A549 (cell line): Measurements from ENCODE around the gene DPYD. TPM values are rescaled to one million over a fixed set of nuclear protein-coding genes. Genes with fewer than 3 reads are reported as not detected.

Source experiments
- ATAC-seq, 2 experiments: fragments of 200-7000 bp in 1 of 2; fragments of >200 bp in 1 of 2; cut with Nextera tagmentation in 1 of 2; cut with Tn5 transposase in 1 of 2; 3 replicates each; pipeline versions ENCODE4 v1.8.0 to v1.9.1; 2018 to 2020; ENCODE audit warnings: mild to moderate bottlenecking in 1 of 2, moderate library complexity in 1 of 2
- CTCF ChIA-PET: fragments of 300-600 bp; sonication (Branson Sonifier 250); formaldehyde crosslinking; extraction: SDS; loops from one replicate; lab custom pipeline; 2021; ENCODE audit warnings: antibody characterized with exemption, inconsistent platforms; lab: Yijun Ruan, JAX
- POLR2A ChIA-PET: fragments of 350-600 bp; formaldehyde crosslinking; extraction: SDS; loops from one replicate; lab custom pipeline; 2021; ENCODE audit warnings: antibody characterized with exemption, inconsistent platforms; lab: Yijun Ruan, JAX
- DNase-seq, 2 experiments: peaks; one replicate each; pipeline versions ENCODE4 v3.0.0 to v3.0.0-alpha.2; 2011 to 2016; ENCODE audit warnings: low read depth in 1 of 2, low spot score in 1 of 2
- FAIRE-seq: peaks from 2 replicates; lab custom pipeline; 2011; peaks lifted over from hg19 to GRCh38; lab: Jason Lieb, UNC
- H3K27ac ChIP-seq, 2 experiments: fragments of >200 bp; sonication (Bioruptor Twin); formaldehyde crosslinking; 3 replicates each; pipeline ENCODE4 v1.5.1; 2016 to 2017
- H3K4me1 ChIP-seq: fragments of >200 bp; sonication (Bioruptor Twin); formaldehyde crosslinking; 3 replicates; pipeline ENCODE4 v1.6.1; 2016
- H3K4me2 ChIP-seq: fragments of >200 bp; sonication (Bioruptor Twin); formaldehyde crosslinking; 3 replicates; pipeline ENCODE4 v1.6.1; 2016
- H3K4me3 ChIP-seq: fragments of >200 bp; sonication (Bioruptor Twin); formaldehyde crosslinking; 3 replicates; pipeline ENCODE4 v1.5.1; 2016
- H3K9me3 ChIP-seq: fragments of >200 bp; sonication (Bioruptor Twin); formaldehyde crosslinking; 3 replicates; pipeline ENCODE4 v1.6.1; 2016
- BCL3 ChIP-seq: fragments of >200 bp; sonication (Bioruptor Twin); formaldehyde crosslinking; IDR thresholded peaks from 3 replicates; pipeline ENCODE4 v1.6.1; 2016
- BHLHE40 ChIP-seq: IDR thresholded peaks from 2 replicates; pipeline ENCODE4 v1.6.1; 2012; ENCODE audit warnings: low read depth, low read length, inconsistent platforms
- CBX2 ChIP-seq: fragments of 200-600 bp; sonication (generic); IDR thresholded peaks from 2 replicates; pipeline ENCODE4 v1.6.1; 2016; ENCODE audit warnings: low read depth, mild to moderate bottlenecking, borderline replicate concordance
- CEBPB ChIP-seq, 2 experiments: fragments of >200 bp in 1 of 2; sonication (Bioruptor Twin) in 1 of 2; formaldehyde crosslinking in 1 of 2; IDR thresholded peaks; 2 replicates each; pipeline ENCODE4 v1.6.1; 2012 to 2016
- CHD4 ChIP-seq: fragments of 200-600 bp; sonication (generic); IDR thresholded peaks from 2 replicates; pipeline ENCODE4 v1.6.1; 2016; ENCODE audit warnings: antibody characterized with exemption, mild to moderate bottlenecking, borderline replicate concordance
- EHMT2 ChIP-seq: fragments of 200-600 bp; sonication (generic); IDR thresholded peaks from 2 replicates; pipeline ENCODE4 v1.6.1; 2016; ENCODE audit warnings: antibody characterized with exemption, low read depth, mild to moderate bottlenecking, moderate library complexity
- EP300 ChIP-seq, 2 experiments: fragments of >200 bp; sonication (Bioruptor Twin); formaldehyde crosslinking; IDR thresholded peaks; 2 replicates in 1 of 2; 3 replicates in 1 of 2; pipeline ENCODE4 v1.6.1; 2016 to 2017
- ESRRA ChIP-seq: fragments of 150-350 bp; IDR thresholded peaks from 2 replicates; pipeline ENCODE4 v1.6.1; 2014; ENCODE audit warnings: mild to moderate bottlenecking, low read length, borderline replicate concordance
- FOSB ChIP-seq: fragments of 250-450 bp; sonication (Bioruptor Pico); IDR thresholded peaks from 2 replicates; pipeline ENCODE4 v1.5.0; 2020; ENCODE audit warnings: mild to moderate bottlenecking, moderate library complexity
- HEYL ChIP-seq: fragments of 250-450 bp; sonication (Bioruptor Pico); IDR thresholded peaks from 2 replicates; pipeline ENCODE4 v1.8.0; 2021; ENCODE audit warnings: mild to moderate bottlenecking, moderate library complexity
- HOXA7 ChIP-seq: fragments of 250-450 bp; sonication (Bioruptor Pico); IDR thresholded peaks from 2 replicates; pipeline ENCODE4 v1.5.0; 2020; ENCODE audit warnings: mild to moderate bottlenecking, moderate library complexity
- HOXB13 ChIP-seq: fragments of 250-450 bp; sonication (Bioruptor Pico); IDR thresholded peaks from 2 replicates; pipeline ENCODE4 v1.5.0; 2020; ENCODE audit warnings: low read depth, mild to moderate bottlenecking, moderate library complexity
- HOXB5 ChIP-seq: fragments of 250-450 bp; sonication (Bioruptor Pico); IDR thresholded peaks from 2 replicates; pipeline ENCODE4 v1.5.0; 2020; ENCODE audit warnings: mild to moderate bottlenecking, moderate library complexity
- KDM1A ChIP-seq: fragments of 200-600 bp; sonication (generic); IDR thresholded peaks from 2 replicates; pipeline ENCODE4 v1.6.1; 2016; ENCODE audit warnings: low read depth, mild to moderate bottlenecking
- KDM5A ChIP-seq: fragments of 200-600 bp; sonication (generic); IDR thresholded peaks from 2 replicates; pipeline ENCODE4 v1.6.1; 2016; ENCODE audit warnings: antibody characterized with exemption, mild to moderate bottlenecking
- MAZ ChIP-seq: fragments of 150-350 bp; IDR thresholded peaks from 2 replicates; pipeline ENCODE4 v1.6.1; 2014; ENCODE audit warnings: antibody characterized with exemption, low read depth, low read length, borderline replicate concordance
- MYC ChIP-seq: IDR thresholded peaks from 2 replicates; pipeline ENCODE4 v1.6.1; 2012; ENCODE audit warnings: mild to moderate bottlenecking, inconsistent platforms, low read length, improper control_type of control experiment, borderline replicate concordance
- PHF8 ChIP-seq: fragments of 200-600 bp; sonication (generic); IDR thresholded peaks from 2 replicates; pipeline ENCODE4 v1.6.1; 2016; ENCODE audit warnings: low read depth, mild to moderate bottlenecking, antibody characterized with exemption, moderate library complexity, borderline replicate concordance
- POLR2A ChIP-seq: IDR thresholded peaks from 2 replicates; pipeline ENCODE4 v1.6.1; 2012; ENCODE audit warnings: mild to moderate bottlenecking, low read length
- POLR2AphosphoS2 ChIP-seq: conservative IDR thresholded peaks from 2 replicates; pipeline ENCODE4 v1.6.1; 2012; ENCODE audit warnings: low read length, improper control_type of control experiment, inconsistent platforms
- RAD21 ChIP-seq, 2 experiments: fragments of >200 bp in 1 of 2; sonication (Bioruptor Twin) in 1 of 2; formaldehyde crosslinking in 1 of 2; IDR thresholded peaks in 1 of 2; conservative IDR thresholded peaks in 1 of 2; 2 replicates in 1 of 2; 3 replicates in 1 of 2; pipeline ENCODE4 v1.6.1; 2012 to 2018; ENCODE audit warnings: inconsistent platforms in 1 of 2
- RARB ChIP-seq: fragments of 250-450 bp; sonication (Bioruptor Pico); IDR thresholded peaks from 2 replicates; pipeline ENCODE4 v1.8.0; 2021; ENCODE audit warnings: mild to moderate bottlenecking, moderate library complexity
- RCOR1 ChIP-seq: fragments of 150-350 bp; IDR thresholded peaks from 2 replicates; pipeline ENCODE4 v1.6.1; 2014; ENCODE audit warnings: antibody characterized with exemption, low read length, low read depth
- RFX5 ChIP-seq: fragments of 450-650 bp; IDR thresholded peaks from 2 replicates; pipeline ENCODE4 v1.7.1; 2014; ENCODE audit warnings: antibody characterized with exemption, mild to moderate bottlenecking, moderate library complexity
- TFCP2L1 ChIP-seq: fragments of 250-450 bp; sonication (Bioruptor Pico); IDR thresholded peaks from 2 replicates; pipeline ENCODE4 v1.5.0; 2021; ENCODE audit warnings: mild to moderate bottlenecking
- TP53 ChIP-seq: fragments of 250-450 bp; sonication (Bioruptor Pico); IDR thresholded peaks from 2 replicates; pipeline ENCODE4 v1.5.0; 2021; ENCODE audit warnings: mild to moderate bottlenecking, moderate library complexity
- USF2 ChIP-seq: fragments of 450-650 bp; IDR thresholded peaks from 2 replicates; pipeline ENCODE4 v1.6.1; 2014; ENCODE audit warnings: antibody characterized with exemption
- ZNF302 ChIP-seq: fragments of 250-450 bp; sonication (Bioruptor Pico); IDR thresholded peaks from 2 replicates; pipeline ENCODE4 v1.9.0; 2021; ENCODE audit warnings: inconsistent platforms, mild to moderate bottlenecking, moderate library complexity
- WGBS: methylation state at CpG from one replicate; pipeline ENCODE4 v1.1.6; 2017; ENCODE audit errors: missing lambda C conversion rate; 5-methylcytosine and 5-hydroxymethylcytosine counted together
- polyA plus RNA-seq, 4 experiments: library from polyadenylated mRNA; depleted of rRNA in 3 of 4; stranded (reverse); fragments of >200 nt; fragmentation: RNase III in 1 of 4; extraction: RNeasy Plus Mini Kit Qiagen cat#74134 plus additional on column Dnase treatment in 1 of 4; gene quantifications; 2 replicates in 3 of 4; 3 replicates in 1 of 4; pipeline ENCODE4 v1.2.3, GENCODE V29; 2011 to 2017
- TF ChIP-seq, protein P1 (sequence below): IDR thresholded peaks from 2 replicates; pipeline ENCODE4 v1.6.1; 2012
- TF ChIP-seq, protein P2 (sequence below): fragments of >200 bp; sonication (Bioruptor Twin); formaldehyde crosslinking; IDR thresholded peaks from 3 replicates; pipeline ENCODE4 v1.5.1; 2016

The DPYD gene
- polyA plus RNA-seq, 2 of the 4 experiments (the other 2 are of a cell fraction): 5.9 to 7.5 TPM

DNA sequence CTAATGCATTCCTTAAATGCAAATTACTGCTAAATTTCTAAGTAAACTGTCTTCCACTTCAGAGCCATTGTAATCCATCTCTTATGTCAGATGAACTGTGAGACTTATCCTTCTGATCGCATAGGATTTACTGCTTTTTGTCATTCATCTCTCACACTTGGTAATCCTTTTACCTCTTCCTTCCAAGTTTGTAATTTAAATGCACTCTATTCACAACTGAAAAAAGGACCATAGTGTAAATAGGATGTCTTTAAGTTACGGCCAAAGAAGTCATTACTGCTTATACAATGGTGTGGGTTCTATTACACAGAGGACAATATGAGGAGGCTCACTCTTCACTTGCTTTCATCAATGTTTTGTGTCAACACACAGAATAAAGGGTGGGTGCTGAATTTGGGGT is 806.0 kb downstream of the DPYD start:
- DNase-seq (no peak), ATAC-seq (no peak), FAIRE-seq (no peak)
- TF ChIP-seq, protein P1, sequence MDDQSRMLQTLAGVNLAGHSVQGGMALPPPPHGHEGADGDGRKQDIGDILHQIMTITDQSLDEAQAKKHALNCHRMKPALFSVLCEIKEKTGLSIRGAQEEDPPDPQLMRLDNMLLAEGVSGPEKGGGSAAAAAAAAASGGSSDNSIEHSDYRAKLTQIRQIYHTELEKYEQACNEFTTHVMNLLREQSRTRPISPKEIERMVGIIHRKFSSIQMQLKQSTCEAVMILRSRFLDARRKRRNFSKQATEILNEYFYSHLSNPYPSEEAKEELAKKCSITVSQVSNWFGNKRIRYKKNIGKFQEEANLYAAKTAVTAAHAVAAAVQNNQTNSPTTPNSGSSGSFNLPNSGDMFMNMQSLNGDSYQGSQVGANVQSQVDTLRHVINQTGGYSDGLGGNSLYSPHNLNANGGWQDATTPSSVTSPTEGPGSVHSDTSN: no peak
- no peak for TF ChIP-seq MAZ
- TF ChIP-seq RARB (CRISPR knock-in tag): no peak
- TF ChIP-seq HEYL (CRISPR knock-in tag): no peak
- no peak for TF ChIP-seq FOSB
- TF ChIP-seq, protein P2, sequence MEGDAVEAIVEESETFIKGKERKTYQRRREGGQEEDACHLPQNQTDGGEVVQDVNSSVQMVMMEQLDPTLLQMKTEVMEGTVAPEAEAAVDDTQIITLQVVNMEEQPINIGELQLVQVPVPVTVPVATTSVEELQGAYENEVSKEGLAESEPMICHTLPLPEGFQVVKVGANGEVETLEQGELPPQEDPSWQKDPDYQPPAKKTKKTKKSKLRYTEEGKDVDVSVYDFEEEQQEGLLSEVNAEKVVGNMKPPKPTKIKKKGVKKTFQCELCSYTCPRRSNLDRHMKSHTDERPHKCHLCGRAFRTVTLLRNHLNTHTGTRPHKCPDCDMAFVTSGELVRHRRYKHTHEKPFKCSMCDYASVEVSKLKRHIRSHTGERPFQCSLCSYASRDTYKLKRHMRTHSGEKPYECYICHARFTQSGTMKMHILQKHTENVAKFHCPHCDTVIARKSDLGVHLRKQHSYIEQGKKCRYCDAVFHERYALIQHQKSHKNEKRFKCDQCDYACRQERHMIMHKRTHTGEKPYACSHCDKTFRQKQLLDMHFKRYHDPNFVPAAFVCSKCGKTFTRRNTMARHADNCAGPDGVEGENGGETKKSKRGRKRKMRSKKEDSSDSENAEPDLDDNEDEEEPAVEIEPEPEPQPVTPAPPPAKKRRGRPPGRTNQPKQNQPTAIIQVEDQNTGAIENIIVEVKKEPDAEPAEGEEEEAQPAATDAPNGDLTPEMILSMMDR: no peak
- TF ChIP-seq HOXA7: no peak
- TF ChIP-seq ZNF302: no peak
- TF ChIP-seq MYC: no peak
- no peak for TF ChIP-seq KDM5A
- TF ChIP-seq ESRRA: no peak
- TF ChIP-seq CBX2: no peak
- TF ChIP-seq KDM1A: no peak
- no peak for TF ChIP-seq RCOR1
- WGBS: 94% methylated on average over 2 of the region's 2 CpGs
- Histone ChIP-seq H3K4me1 (no peaks in the 10 kb centered on the region), H3K4me3 (no peak overlapping the region), H3K9me3 (no peaks in the 10 kb centered on the region), H3K4me2 (no peak overlapping the region), H3K27ac (no peak overlapping the region)
- POLR2A ChIA-PET: no interaction called here
- CTCF ChIA-PET: no interaction called here

GRCh38 chr1:97112442-97112841 is 808.4 kb downstream of the DPYD start:
- H3K9me3 ChIP-seq: no peaks in the 10 kb centered on the region
- H3K4me1 ChIP-seq: no peaks in the 10 kb centered on the region
- DNase-seq: no peak
- no peak for ATAC-seq
- no peak overlapping the region for H3K27ac ChIP-seq
- FAIRE-seq: no peak
- ChIA-PET POLR2A (no interaction called here), CTCF (no interaction called here)
- no peak overlapping the region for H3K4me3 ChIP-seq
- 53% methylated on average over 3 of the region's 3 CpGs for WGBS
- no peak overlapping the region for H3K4me2 ChIP-seq
- no peak for TF ChIP-seq PHF8
- TF ChIP-seq HOXB13 (CRISPR knock-in tag): no peak
- TF ChIP-seq POLR2AphosphoS2: no peak
- TF ChIP-seq BHLHE40: no peak
- TF ChIP-seq BCL3: no peak
- no peak for TF ChIP-seq CHD4
- TF ChIP-seq CBX2: no peak
- no peak for TF ChIP-seq ZNF302
- no peak for TF ChIP-seq POLR2A
- no peak for TF ChIP-seq CEBPB (IDR thresholded peaks at IDR 0.05)
- TF ChIP-seq TP53 (CRISPR knock-in tag): no peak
- no peak for TF ChIP-seq HEYL (CRISPR knock-in tag)

DNA sequence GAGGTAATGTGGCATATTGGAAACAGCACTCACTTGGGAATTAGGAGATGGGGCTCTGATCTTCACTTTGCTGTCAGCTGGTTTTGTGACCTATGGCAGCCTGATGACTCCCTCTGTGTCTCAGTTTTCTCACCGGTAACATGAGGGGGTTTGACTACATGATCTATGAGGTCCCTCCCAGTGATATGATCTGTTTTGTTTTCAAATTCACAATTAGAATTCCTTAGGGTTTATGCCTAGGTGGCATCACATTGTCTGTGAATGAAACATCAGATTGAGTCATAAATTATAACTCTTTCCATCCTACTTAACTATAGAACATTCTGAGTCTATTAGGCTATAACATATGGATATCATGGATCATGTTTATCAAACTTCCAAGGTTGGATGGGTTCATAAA is 812.7 kb downstream of the DPYD start:
- no peak for DNase-seq
- ATAC-seq: no peak
- H3K4me3 ChIP-seq: no peak overlapping the region
- H3K4me2 ChIP-seq: no peak overlapping the region
- no peak overlapping the region for H3K27ac ChIP-seq
- WGBS: 27% methylated on average over 1 of the region's 1 CpG
- no peaks in the 10 kb centered on the region for H3K4me1 ChIP-seq
- ChIA-PET CTCF (no interaction called here), POLR2A (no interaction called here)
- FAIRE-seq: no peak
- H3K9me3 ChIP-seq: no peaks in the 10 kb centered on the region
- TF ChIP-seq EHMT2 (no peak), BHLHE40 (no peak), POLR2AphosphoS2 (no peak), RFX5 (no peak), USF2 (no peak), TFCP2L1 (CRISPR knock-in tag) (no peak), RAD21 (conservative IDR thresholded peaks at IDR 0.05 in 1 of 2, IDR thresholded peaks at IDR 0.05 in 1 of 2) (no peak), HOXB5 (CRISPR knock-in tag) (no peak), EP300 (IDR thresholded peaks at IDR 0.05) (no peak)
- TF ChIP-seq, protein P2: no peak
